Adipocyte (in vitro differentiated cells): ENCODE results near the gene UXS1.
A peak's percentile ranks its signal among the peaks of the same experiment; 100 is the strongest.

Source experiments
- DNase-seq: peaks from one replicate; pipeline ENCODE4 v3.0.0-alpha.2; 2015; ENCODE audit warnings: low read depth
- H3K27me3 ChIP-seq: replicated peaks from 2 replicates; pipeline ENCODE4 v1.7.0; 2013; ENCODE audit warnings: mild to moderate bottlenecking, low read length, moderate library complexity; ENCODE audit not compliant: control insufficient read depth, insufficient read depth
- H3K36me3 ChIP-seq: 2 replicates; pipeline ENCODE4 v1.7.0; 2013; ENCODE audit warnings: low read length, mild to moderate bottlenecking, moderate library complexity; ENCODE audit not compliant: control insufficient read depth, insufficient read depth, severe bottlenecking
- H3K4me1 ChIP-seq: 2 replicates; pipeline ENCODE4 v1.7.0; 2013; ENCODE audit warnings: mild to moderate bottlenecking, low read length, moderate library complexity; ENCODE audit not compliant: control insufficient read depth, insufficient read depth
- H3K4me3 ChIP-seq: 2 replicates; pipeline ENCODE4 v1.7.0; 2013; ENCODE audit warnings: mild to moderate bottlenecking, low read length, moderate library complexity
- H3K9ac ChIP-seq: 2 replicates; pipeline ENCODE4 v1.7.0; 2013; ENCODE audit warnings: mild to moderate bottlenecking, low read length, moderate library complexity
- H3K9me3 ChIP-seq: 2 replicates; pipeline ENCODE4 v1.7.0; 2013; ENCODE audit warnings: mild to moderate bottlenecking, low read length, moderate library complexity; ENCODE audit not compliant: control insufficient read depth

Gene UXS1

DNA sequence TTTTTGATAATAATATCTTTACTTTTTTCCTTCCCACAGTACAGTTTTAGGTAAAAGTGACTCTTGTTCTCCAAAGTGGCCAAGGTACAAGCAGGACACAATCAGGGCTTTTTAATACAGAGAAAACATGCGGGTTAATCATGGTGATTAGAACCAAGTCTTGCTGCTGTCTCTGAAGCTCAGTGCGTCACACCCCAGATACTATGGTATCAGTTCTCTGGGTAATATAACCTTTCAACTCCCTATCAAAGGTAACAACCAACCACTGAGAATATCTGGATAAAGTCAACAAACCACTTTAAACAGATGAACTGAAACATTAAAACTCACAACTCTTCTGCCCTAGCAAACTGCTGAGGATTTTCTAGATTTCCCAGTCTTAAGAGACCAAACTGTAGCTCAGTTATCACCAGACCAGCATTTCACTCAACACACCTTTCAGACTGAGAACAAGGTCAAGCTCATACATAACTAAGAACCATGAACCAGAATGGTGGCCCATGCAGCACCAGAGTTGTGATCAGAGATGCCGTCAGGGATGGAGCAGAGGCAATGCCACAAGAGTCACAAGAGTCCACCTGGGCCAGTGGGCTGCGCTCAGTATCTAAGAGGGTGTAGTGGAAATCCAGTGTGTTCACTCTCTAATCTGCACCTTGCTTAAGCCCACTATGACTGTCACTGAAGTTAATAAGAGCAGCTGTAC is 103.0 kb downstream of the UXS1 start:
- DNase-seq = no peak

GRCh38 chr2:106089611-106090010 is 104.5 kb downstream of the UXS1 start:
- Histone ChIP-seq H3K27me3 (no peaks in the 10 kb centered on the region), H3K4me1 (no peaks in the 10 kb centered on the region), H3K9ac (no peak overlapping the region), H3K36me3 (peaks cover 9% of the 10 kb centered on the region), H3K9me3 (peaks cover 6% of the 10 kb centered on the region), H3K4me3 (no peak overlapping the region)
- no peak for DNase-seq

More for the DNA sequence above, 103.0 kb downstream of the UXS1 start:
- Histone ChIP-seq H3K4me1 (no peaks in the 10 kb centered on the region), H3K36me3 (peaks cover 11% of the 10 kb centered on the region), H3K27me3 (no peaks in the 10 kb centered on the region), H3K9me3 (peaks cover 6% of the 10 kb centered on the region), H3K4me3 (no peak overlapping the region), H3K9ac (no peak overlapping the region)

GRCh38 chr2:106085181-106085940 is 108.7 kb downstream of the UXS1 start:
- no peak overlapping the region for H3K9ac ChIP-seq
- no peaks in the 10 kb centered on the region for H3K4me1 ChIP-seq
- no peak overlapping the region for H3K4me3 ChIP-seq
- peaks cover 15% of the 10 kb centered on the region for H3K9me3 ChIP-seq
- peaks cover 4% of the 10 kb centered on the region for H3K27me3 ChIP-seq
- DNase-seq = peak; percentile 60
- H3K36me3 ChIP-seq = no peaks in the 10 kb centered on the region

GRCh38 chr2:106080959-106081358 is 113.1 kb downstream of the UXS1 start:
- Histone ChIP-seq H3K27me3 (peaks cover 4% of the 10 kb centered on the region), H3K4me3 (no peak overlapping the region), H3K36me3 (no peaks in the 10 kb centered on the region), H3K9me3 (peaks cover 9% of the 10 kb centered on the region), H3K4me1 (no peaks in the 10 kb centered on the region), H3K9ac (no peak overlapping the region)
- no peak for DNase-seq

DNA sequence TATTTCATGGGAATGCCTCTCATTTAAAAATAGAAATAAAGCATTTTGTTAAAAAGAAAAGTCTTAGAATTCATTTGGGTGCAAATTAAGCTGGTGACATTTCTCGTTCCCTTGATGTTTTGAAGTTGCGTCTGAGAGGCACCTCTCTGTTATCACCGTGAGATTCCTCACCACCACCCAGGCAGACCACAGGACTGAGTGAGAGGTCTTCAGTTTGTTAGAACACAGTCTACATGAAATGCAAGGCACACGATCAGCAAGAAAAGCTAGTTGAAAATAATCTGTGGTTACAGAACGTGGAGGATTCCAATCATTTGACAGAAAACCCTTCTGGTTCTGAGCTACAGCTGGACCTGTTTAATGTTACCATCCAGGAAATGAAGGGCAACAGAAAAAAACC is 116.0 kb downstream of the UXS1 start:
- peaks cover 9% of the 10 kb centered on the region for H3K9me3 ChIP-seq
- H3K27me3 ChIP-seq = peaks cover 6% of the 10 kb centered on the region
- no peak for DNase-seq
- H3K4me1 ChIP-seq = no peaks in the 10 kb centered on the region
- no peak overlapping the region for H3K9ac ChIP-seq
- no peaks in the 10 kb centered on the region for H3K36me3 ChIP-seq
- H3K4me3 ChIP-seq = no peak overlapping the region

DNA sequence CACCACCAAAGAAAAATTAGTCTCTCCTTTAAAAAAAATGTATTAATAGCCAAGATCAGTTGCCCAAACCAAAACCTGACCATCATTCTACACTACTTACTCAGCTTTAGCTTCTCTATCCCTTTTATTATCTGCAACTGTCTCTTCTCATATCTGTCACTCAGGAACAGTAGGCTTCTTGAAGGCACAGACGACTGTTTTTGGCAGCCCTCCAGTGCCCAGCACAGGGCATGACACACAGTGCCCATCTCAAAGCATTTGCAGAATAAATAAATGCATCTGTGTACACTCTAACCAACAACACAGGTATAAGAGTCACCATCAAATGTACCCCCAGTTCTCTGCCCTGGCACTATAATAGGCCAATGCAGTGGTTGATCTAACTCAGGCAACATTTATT is 117.2 kb downstream of the UXS1 start:
- Histone ChIP-seq H3K36me3 (no peaks in the 10 kb centered on the region), H3K9ac (no peak overlapping the region), H3K9me3 (peaks cover 9% of the 10 kb centered on the region), H3K4me1 (no peaks in the 10 kb centered on the region), H3K27me3 (peaks cover 14% of the 10 kb centered on the region), H3K4me3 (no peak overlapping the region)
- DNase-seq = no peak

DNA sequence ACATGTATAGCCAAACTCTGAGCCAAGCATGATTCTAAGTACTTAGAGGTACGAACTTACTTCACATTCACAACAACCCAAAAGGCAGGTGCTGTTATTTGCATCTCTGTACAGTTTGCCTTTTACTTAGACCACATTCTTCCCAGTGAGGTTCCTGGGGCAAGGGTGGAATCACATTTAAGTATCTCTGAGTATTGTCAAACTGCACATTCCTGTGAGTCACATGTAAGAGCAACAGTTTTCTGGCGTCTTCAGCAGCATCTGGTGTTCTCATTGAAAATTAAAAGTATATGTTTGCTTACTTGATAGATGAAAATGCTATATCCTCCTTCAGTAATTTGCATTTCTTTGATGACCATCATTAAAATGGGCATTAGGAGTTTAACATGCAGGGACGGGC is 119.1 kb downstream of the UXS1 start:
- peak; percentile 22 for DNase-seq
- no peak overlapping the region for H3K9ac ChIP-seq
- H3K4me3 ChIP-seq = no peak overlapping the region
- no peaks in the 10 kb centered on the region for H3K36me3 ChIP-seq
- H3K4me1 ChIP-seq = no peaks in the 10 kb centered on the region
- H3K9me3 ChIP-seq = no peaks in the 10 kb centered on the region
- H3K27me3 ChIP-seq = peaks cover 21% of the 10 kb centered on the region

GRCh38 chr2:106073678-106074406 is 120.3 kb downstream of the UXS1 start:
- no peak overlapping the region for H3K4me3 ChIP-seq
- no peaks in the 10 kb centered on the region for H3K4me1 ChIP-seq
- no peaks in the 10 kb centered on the region for H3K9me3 ChIP-seq
- H3K36me3 ChIP-seq = no peaks in the 10 kb centered on the region
- H3K9ac ChIP-seq = no peak overlapping the region
- peaks cover 21% of the 10 kb centered on the region for H3K27me3 ChIP-seq
- DNase-seq = no peak

DNA sequence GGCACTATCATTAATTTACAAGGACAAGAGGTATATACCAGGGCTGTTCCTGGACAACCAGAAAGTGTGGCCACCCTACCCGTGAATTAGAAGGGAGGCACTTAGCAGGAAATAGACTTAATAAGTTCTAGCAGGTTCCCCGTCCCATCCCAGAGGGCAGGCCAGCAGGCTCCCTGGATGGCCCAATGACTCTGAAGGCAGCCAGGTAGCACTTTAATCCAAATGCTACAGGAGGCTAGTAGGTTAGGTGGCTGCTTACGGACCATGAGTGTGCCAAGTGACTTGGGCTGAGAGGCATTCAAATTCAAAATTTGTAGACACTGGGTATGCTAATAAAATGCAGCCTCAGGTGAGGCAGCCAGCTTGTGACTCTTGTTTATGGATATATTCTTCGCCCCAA is 123.9 kb downstream of the UXS1 start:
- Histone ChIP-seq H3K36me3 (no peaks in the 10 kb centered on the region), H3K4me3 (no peak overlapping the region), H3K9me3 (no peaks in the 10 kb centered on the region), H3K27me3 (peaks cover 36% of the 10 kb centered on the region), H3K9ac (no peak overlapping the region), H3K4me1 (no peaks in the 10 kb centered on the region)
- DNase-seq = no peak

DNA sequence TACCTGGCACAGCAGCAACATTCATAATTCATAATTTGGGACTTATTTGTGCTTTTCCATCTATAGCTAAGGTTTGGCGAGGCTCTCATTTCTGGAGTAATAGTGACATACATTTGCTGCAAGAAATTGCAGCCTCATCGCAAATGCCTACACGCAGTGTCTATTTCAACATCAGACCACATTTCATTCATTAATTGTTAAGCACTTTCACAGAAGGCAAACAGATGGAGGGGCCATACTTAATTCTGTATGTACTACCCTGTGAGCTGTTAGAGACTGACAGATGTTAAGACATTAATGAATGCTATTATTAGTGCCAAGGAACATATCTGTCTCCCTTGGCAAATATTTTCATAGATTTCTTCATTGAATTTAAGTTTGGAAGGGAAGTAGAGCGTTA is 125.7 kb downstream of the UXS1 start:
- Histone ChIP-seq H3K4me3 (no peak overlapping the region), H3K4me1 (no peaks in the 10 kb centered on the region), H3K36me3 (no peaks in the 10 kb centered on the region), H3K9me3 (peaks cover 3% of the 10 kb centered on the region), H3K9ac (no peak overlapping the region), H3K27me3 (peaks cover 41% of the 10 kb centered on the region)
- peak; percentile 27 for DNase-seq
